NT2/D1 (cell line): Measurements from ENCODE around the gene PNMA8A.
"Not testable (repeated sequence)": the region's sequence is repeated elsewhere in the genome, so short reads cannot be mapped to it uniquely, and the experiment has no call there.

Experiments used
- DNase-seq: peaks from one replicate; pipeline ENCODE4 v3.0.0-alpha.2; 2011; ENCODE audit warnings: low read depth, low spot score
- H3K27me3 ChIP-seq: 2 replicates; pipeline ENCODE4 v1.6.0; 2011; ENCODE audit warnings: mild to moderate bottlenecking; ENCODE audit not compliant: insufficient read length, insufficient read depth
- H3K36me3 ChIP-seq: 2 replicates; pipeline ENCODE4 v1.6.1; 2011; ENCODE audit warnings: mild to moderate bottlenecking, low read length, mixed read lengths; ENCODE audit not compliant: insufficient read depth, insufficient read length
- H3K4me1 ChIP-seq: 2 replicates; pipeline ENCODE4 v1.5.1; 2011; ENCODE audit not compliant: insufficient read depth, insufficient read length
- H3K4me3 ChIP-seq: 2 replicates; pipeline ENCODE4 v1.5.1; 2011; ENCODE audit warnings: low read depth; ENCODE audit not compliant: insufficient read length
- H3K9ac ChIP-seq: 2 replicates; pipeline ENCODE4 v1.6.0; 2011; ENCODE audit warnings: low read depth; ENCODE audit not compliant: insufficient read length
- H3K9me3 ChIP-seq: 2 replicates; pipeline ENCODE4 v1.5.1; 2011; ENCODE audit warnings: mild to moderate bottlenecking, low read length; ENCODE audit not compliant: insufficient read depth
- SUZ12 ChIP-seq: IDR thresholded peaks from 2 replicates; pipeline ENCODE4 v1.6.1; 2011; ENCODE audit not compliant: insufficient read length, insufficient read depth; ENCODE audit errors: extremely low read depth
- YY1 ChIP-seq: IDR thresholded peaks from 2 replicates; pipeline ENCODE4 v1.6.1; 2011; ENCODE audit not compliant: insufficient read length, insufficient read depth
- ZNF274 ChIP-seq: IDR thresholded peaks from 2 replicates; pipeline ENCODE4 v1.6.1; 2011; ENCODE audit warnings: mild to moderate bottlenecking, low read depth, low read length

The PNMA8A gene

DNA sequence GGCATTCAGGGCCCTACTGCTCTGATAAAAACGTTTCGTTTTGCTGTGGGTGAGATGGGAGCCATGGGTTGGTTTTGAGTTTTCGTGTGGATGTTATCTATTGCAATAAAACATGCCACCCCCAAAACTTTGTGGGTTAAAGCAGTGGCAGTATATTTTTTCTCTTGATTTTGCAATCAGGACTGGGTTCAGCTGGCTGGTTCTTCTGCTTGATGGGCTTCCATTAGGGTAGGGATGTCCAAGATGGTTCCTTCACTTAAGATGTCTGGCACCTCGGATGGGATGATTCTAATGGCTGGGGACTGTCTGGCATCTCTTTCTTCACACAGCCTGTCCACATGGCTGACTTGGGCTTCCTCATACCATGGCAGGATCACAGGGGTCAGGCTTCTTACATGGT is 39.9 kb upstream of the PNMA8A start:
- H3K27me3 ChIP-seq = no peaks in the 10 kb centered on the region
- no peak for TF ChIP-seq ZNF274
- no peak for TF ChIP-seq SUZ12
- H3K4me3 ChIP-seq = no peak overlapping the region
- H3K36me3 ChIP-seq = no peaks in the 10 kb centered on the region
- H3K4me1 ChIP-seq = no peaks in the 10 kb centered on the region
- no peak for DNase-seq
- H3K9me3 ChIP-seq = no peaks in the 10 kb centered on the region
- H3K9ac ChIP-seq = no peak overlapping the region

DNA sequence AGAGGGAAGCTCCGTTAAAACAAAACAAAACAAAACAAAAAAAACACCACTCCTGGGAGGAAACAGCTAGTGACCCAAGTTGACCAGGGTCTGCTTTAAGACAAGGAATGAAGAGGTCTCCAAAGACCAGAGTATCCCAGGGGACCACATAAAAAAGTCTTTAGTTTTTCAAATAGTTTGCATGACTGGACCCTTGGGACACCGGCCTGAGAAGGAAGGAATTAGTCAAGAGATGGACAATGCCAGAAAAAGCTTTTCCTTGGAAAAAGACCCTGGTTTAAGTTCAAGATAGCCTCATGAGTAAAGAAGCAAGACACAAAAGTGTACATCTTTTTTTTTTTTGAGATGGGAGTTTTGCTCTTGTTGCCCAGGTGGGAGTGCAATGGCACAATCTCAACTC is 36.8 kb upstream of the PNMA8A start:
- Histone ChIP-seq H3K4me3 (no peak overlapping the region), H3K9ac (no peak overlapping the region), H3K9me3 (no peaks in the 10 kb centered on the region), H3K27me3 (no peaks in the 10 kb centered on the region), H3K4me1 (no peaks in the 10 kb centered on the region), H3K36me3 (no peaks in the 10 kb centered on the region)
- no peak for TF ChIP-seq SUZ12
- TF ChIP-seq YY1 = no peak
- TF ChIP-seq ZNF274 = no peak
- DNase-seq = no peak

DNA sequence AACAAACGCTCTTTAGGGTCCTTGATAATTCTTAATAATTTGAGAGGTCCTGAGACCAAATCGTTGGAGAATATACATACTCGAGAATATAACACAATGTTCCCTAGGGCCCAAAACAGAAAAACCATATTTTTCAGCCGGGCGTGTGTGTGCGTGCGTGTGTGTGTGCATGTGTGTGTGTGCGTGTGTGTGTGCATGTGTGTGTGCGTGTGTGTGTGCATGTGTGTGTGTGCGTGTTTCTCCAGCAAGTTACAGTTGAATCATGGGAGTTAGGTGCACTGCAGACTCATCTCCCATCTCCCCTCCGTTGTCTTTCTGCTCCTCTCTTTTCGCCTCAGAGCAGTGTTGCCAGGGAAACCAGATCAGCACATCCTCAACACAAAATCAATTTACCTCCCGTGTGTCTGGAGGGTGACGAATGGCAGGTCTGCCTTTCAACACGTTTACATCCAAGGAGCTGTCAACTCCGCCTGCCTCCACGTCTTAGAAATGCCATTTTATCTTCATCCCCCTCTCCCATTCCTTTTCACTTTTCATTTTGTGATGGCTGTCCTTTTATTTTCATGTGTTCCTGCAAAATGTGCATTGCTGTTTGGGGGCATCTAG is 32.6 kb upstream of the PNMA8A start:
- Histone ChIP-seq H3K27me3 (no peaks in the 10 kb centered on the region), H3K4me3 (no peak overlapping the region), H3K9me3 (no peaks in the 10 kb centered on the region), H3K36me3 (no peaks in the 10 kb centered on the region), H3K4me1 (no peaks in the 10 kb centered on the region), H3K9ac (no peak overlapping the region)
- no peak for DNase-seq
- no peak for TF ChIP-seq SUZ12
- TF ChIP-seq YY1 = no peak
- no peak for TF ChIP-seq ZNF274

DNA sequence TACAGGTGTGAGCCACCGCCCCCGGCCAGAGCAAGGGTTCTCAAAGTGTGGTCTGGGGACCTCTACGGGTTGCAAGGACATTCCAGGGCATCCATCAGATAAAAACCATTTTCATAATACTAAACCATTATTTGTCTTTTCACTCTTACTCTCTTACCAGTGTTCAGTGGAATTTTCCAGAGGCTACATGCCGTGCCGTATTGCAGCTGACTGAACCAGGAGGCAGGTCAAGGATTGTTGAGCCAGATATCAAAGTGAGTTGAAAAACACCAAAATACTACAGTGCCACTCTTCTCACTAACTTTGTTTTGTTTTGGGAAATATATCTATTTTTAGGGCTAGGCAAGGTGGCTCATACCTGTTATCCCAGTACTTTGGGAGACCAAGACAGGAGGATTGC is 31.5 kb upstream of the PNMA8A start:
- Histone ChIP-seq H3K27me3 (no peaks in the 10 kb centered on the region), H3K9me3 (no peaks in the 10 kb centered on the region), H3K4me1 (no peaks in the 10 kb centered on the region), H3K4me3 (no peak overlapping the region), H3K36me3 (no peaks in the 10 kb centered on the region), H3K9ac (no peak overlapping the region)
- no peak for DNase-seq
- TF ChIP-seq ZNF274 (no peak), SUZ12 (no peak), YY1 (no peak)

DNA sequence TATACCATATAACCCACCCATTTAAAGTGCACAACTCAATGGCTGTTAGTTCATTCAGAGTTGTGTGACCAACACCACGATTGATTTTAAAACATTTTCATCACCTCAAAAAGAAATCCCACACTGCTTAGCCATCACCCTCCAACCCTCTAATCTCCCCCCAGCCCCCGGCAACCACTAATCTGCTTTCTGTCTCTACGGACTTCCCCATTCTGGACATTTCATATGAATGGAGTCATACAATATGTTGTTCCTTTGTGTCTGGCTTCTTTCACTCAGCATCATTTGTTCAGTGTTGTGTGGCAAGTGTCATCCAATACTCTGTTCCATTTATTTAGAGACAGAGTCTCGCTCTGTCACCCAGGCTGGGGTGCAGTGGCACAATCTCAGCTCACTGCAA is 28.3 kb upstream of the PNMA8A start:
- Histone ChIP-seq H3K4me3 (no peak overlapping the region), H3K36me3 (no peaks in the 10 kb centered on the region), H3K9me3 (no peaks in the 10 kb centered on the region), H3K27me3 (no peaks in the 10 kb centered on the region), H3K9ac (no peak overlapping the region), H3K4me1 (peaks cover 5% of the 10 kb centered on the region)
- DNase-seq = no peak
- TF ChIP-seq ZNF274 (no peak), SUZ12 (no peak), YY1 (no peak)

DNA sequence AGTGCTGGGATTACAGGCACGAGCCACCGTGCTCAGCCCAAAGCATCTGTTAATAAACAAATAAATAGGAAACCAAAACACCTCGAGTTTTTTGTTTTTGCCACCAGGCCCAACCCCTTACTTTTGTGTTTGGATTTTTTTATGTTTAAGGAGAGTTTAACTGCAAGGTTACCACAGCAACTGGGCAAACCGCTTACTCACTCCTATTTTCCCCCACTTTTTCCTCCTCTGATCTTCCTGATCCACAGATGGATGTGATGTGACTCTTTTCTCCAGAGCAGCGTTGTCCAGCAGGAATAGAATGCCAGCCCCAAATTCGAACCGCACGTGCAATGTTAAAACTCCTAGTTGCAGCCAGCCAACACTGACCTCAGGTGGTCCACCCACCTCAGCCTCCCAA is 26.4 kb upstream of the PNMA8A start:
- TF ChIP-seq SUZ12 (no peak), YY1 (no peak)
- Histone ChIP-seq H3K27me3 (no peaks in the 10 kb centered on the region), H3K36me3 (no peaks in the 10 kb centered on the region), H3K4me3 (no peak overlapping the region), H3K9me3 (no peaks in the 10 kb centered on the region), H3K4me1 (peaks cover 5% of the 10 kb centered on the region), H3K9ac (no peak overlapping the region)
- DNase-seq = no peak

DNA sequence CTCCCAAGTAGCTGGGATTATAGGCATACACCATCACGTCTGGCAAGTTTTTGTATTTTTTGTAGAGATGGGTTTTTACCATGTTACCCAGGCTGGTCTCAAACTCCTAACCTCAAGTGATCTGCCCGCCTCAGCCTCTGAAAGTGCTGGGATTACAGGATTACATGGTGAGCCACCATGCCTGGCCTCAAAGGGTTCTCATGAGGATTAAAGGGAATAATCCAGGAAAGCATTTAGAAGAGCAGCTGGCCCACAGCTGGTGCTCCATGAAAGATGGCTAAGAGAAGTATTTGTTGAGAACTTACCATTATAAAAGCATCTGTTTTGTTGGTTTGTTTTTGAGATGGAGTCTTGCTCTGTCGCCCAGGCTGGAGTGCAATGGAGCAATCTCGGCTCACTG is 25.5 kb upstream of the PNMA8A start:
- H3K9ac ChIP-seq, H3K9me3 ChIP-seq, H3K4me1 ChIP-seq, H3K27me3 ChIP-seq, H3K4me3 ChIP-seq, H3K36me3 ChIP-seq, DNase-seq: not testable (repeated sequence)

DNA sequence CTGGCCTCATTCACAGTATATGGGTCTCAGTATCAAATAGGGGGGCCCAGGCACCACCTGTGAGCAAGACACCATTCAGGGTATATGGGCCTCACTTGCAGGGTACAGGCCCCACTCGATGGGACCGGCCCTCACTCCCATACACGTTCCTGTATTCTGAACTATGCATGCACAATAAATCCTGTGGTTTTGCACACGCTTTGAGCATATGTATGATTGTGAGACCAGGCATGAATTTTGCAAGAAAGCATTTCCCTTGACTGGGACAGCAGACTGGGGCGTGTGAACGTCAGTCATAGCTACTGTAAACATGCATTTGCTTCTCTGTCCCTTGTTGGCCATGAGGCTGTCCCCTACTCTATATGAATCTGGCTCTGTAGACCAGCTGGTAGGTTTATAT is 24.9 kb upstream of the PNMA8A start:
- Histone ChIP-seq H3K4me1 (peaks cover 11% of the 10 kb centered on the region), H3K9me3 (no peaks in the 10 kb centered on the region), H3K9ac (no peak overlapping the region), H3K36me3 (no peaks in the 10 kb centered on the region), H3K4me3 (no peak overlapping the region), H3K27me3 (no peaks in the 10 kb centered on the region)
- TF ChIP-seq SUZ12 (no peak), ZNF274 (no peak), YY1 (no peak)
- DNase-seq = no peak
